Spleen (tissue), 11 donors: ENCODE measurements around the gene FADS3. TPM values are rescaled to one million over a fixed set of nuclear protein-coding genes. Genes with fewer than 3 reads are reported as not detected.

Experiments used
- DNase-seq: peaks from one replicate; pipeline ENCODE4 v3.0.0-alpha.2; 2020
- H3K27ac ChIP-seq, 8 donors: fragments of 200-600 bp; sonication (generic) in 7 of 8; 1 replicate in 4 of 8; 2 replicates in 4 of 8; pipeline versions ENCODE4 v1.5.0 to v1.8.0; 2016 to 2021; ENCODE audit warnings: inconsistent platforms in 4 of 8, mild to moderate bottlenecking in 4 of 8, moderate library complexity in 1 of 8
- H3K27me3 ChIP-seq, 7 donors: fragments of 200-600 bp; sonication (generic) in 6 of 7; replicated peaks in 1 of 7; 1 replicate in 4 of 7; 2 replicates in 3 of 7; pipeline versions ENCODE4 v1.5.0 to v1.8.0; 2016 to 2021; ENCODE audit warnings: inconsistent platforms in 3 of 7, mild to moderate bottlenecking in 1 of 7
- H3K36me3 ChIP-seq, 6 donors: fragments of 200-600 bp; sonication (generic) in 5 of 6; 1 replicate in 4 of 6; 2 replicates in 2 of 6; pipeline versions ENCODE4 v1.5.0 to v1.8.0; 2016 to 2021; ENCODE audit warnings: inconsistent platforms in 2 of 6
- H3K4me1 ChIP-seq, 6 donors: fragments of 200-600 bp; sonication (generic) in 5 of 6; 1 replicate in 3 of 6; 2 replicates in 3 of 6; pipeline versions ENCODE4 v1.5.0 to v1.8.0; 2016 to 2021; ENCODE audit warnings: inconsistent platforms in 3 of 6
- H3K4me3 ChIP-seq, 8 donors: fragments of 200-600 bp; sonication (generic) in 7 of 8; 1 replicate in 4 of 8; 2 replicates in 4 of 8; pipeline versions ENCODE4 v1.5.0 to v1.8.0; 2016 to 2021; ENCODE audit warnings: inconsistent platforms in 4 of 8, mild to moderate bottlenecking in 4 of 8, moderate library complexity in 2 of 8
- H3K9me3 ChIP-seq, 8 donors: fragments of 200-600 bp; sonication (generic) in 7 of 8; 1 replicate in 4 of 8; 2 replicates in 4 of 8; pipeline versions ENCODE4 v1.5.0 to v1.8.0; 2016 to 2021; ENCODE audit warnings: inconsistent platforms in 4 of 8
- CTCF ChIP-seq, 11 experiments: fragments of 200-600 bp in 7 of 11; fragments of 450-650 bp in 4 of 11; sonication (generic) in 4 of 11; IDR thresholded peaks in 8 of 11; conservative IDR thresholded peaks in 3 of 11; 1 replicate in 7 of 11; 2 replicates in 4 of 11; pipeline versions ENCODE4 v1.4.0 to v1.8.0; 2016 to 2021; ENCODE audit warnings: antibody characterized with exemption in 11 of 11, inconsistent platforms in 4 of 11, mild to moderate bottlenecking in 1 of 11
- POLR2A ChIP-seq, 3 donors: fragments of 450-650 bp; IDR thresholded peaks; one replicate each; pipeline ENCODE4 v1.5.1; 2017; ENCODE audit warnings: antibody characterized with exemption in 3 of 3, mild to moderate bottlenecking in 1 of 3
- POLR2AphosphoS5 ChIP-seq, 3 donors: sonication (generic); formaldehyde crosslinking; IDR thresholded peaks; one replicate each; pipeline ENCODE4 v1.5.1; 2017; ENCODE audit warnings: antibody characterized with exemption in 3 of 3
- WGBS, 5 donors: extraction: QIAGEN DNeasy Blood & Tissue Kit in 3 of 5; methylation state at CpG; one replicate each; pipeline versions ENCODE4 v1.1.5 to v1.1.7; 2013 to 2018; 5-methylcytosine and 5-hydroxymethylcytosine counted together
- intact Hi-C: fragments of 100-400 bp; cut with DNase I; formaldehyde crosslinking; loops from one replicate; pipeline ENCODE4 v1.15.0; 2023; ENCODE audit warnings: low total_unique reads
- polyA plus RNA-seq, 3 donors: library from polyadenylated mRNA; stranded (reverse); fragments of 200-250 nt; gene quantifications; one replicate each; pipeline ENCODE4 v1.2.1, GENCODE V29; 2013
- total RNA-seq, 7 donors: library from RNA; depleted of rRNA in 3 of 7; stranded (reverse); fragments of >200 nt in 3 of 7; fragmentation: NEBNext Ultra II Directional in 4 of 7; extraction: Animal tissue kit (Norgen Biotek cat#: 25700) in 4 of 7; gene quantifications; one replicate each; pipeline versions ENCODE4 v1.1.0 to v1.2.1, GENCODE V29; 2016 to 2021
- donor health status: healthy with polysubstance abuse.
- donor health status: DM: no; HTN: no; CAD: no; lungs with moderate emphysema.
- donor health status: DM: no; HTN: no; CAD: no.
- donor health status: Bipolar disorder and iron deficiency.
- donor health status: healthy.
- donor health status: DM: no; HTN: no; CAD: no.
- donor health status: DM: yes; HTN: yes; CAD: no.

FADS3 gene
- total and polyA plus RNA-seq, 10 donors: 26.3 to 63.6 (median 38.5) TPM

DNA sequence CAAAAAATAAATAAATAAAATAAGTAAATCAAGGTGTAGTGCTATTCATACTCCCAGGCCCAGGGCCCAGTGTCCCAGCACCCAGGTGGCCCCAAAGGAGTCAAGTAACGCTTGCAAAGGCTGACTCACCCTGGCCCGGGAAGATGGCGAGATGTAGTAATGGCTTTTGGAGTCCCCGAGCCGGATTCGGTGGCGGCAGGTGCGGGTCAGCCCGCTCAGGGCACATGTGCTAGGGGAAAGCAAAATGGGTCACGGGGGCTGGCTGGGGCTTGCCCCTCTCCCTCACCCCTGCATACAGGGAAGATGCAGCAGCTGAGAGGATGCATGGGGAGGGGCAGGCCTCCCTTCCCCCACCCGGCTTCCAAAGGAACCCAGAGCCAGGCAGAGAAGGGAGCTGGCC, 11.0 kb upstream of the FADS3 start:
- Histone ChIP-seq H3K36me3 (peaks cover 0 to 91% (median 19%) of the 10 kb centered on the region in 6 donors), H3K4me1 (peaks cover 7 to 26% (median 21%) of the 10 kb centered on the region in 6 donors), H3K27ac (no peak overlapping the region), H3K4me3 (no peak overlapping the region), H3K27me3 (peaks cover 0 to 8% (median 0%) of the 10 kb centered on the region in 7 donors), H3K9me3 (no peaks in the 10 kb centered on the region)
- DNase-seq: no peak
- intact Hi-C loops: no loop called here
- 81 to 92% (median 88%) methylated on average over 10 to 11 of the region's 11 CpGs for WGBS, 5 donors
- TF ChIP-seq CTCF (IDR thresholded peaks at IDR 0.05 in 8 of 11, conservative IDR thresholded peaks at IDR 0.05 in 3 of 11) (no peak), POLR2A (IDR thresholded peaks at IDR 0.05) (no peak), POLR2AphosphoS5 (IDR thresholded peaks at IDR 0.05) (no peak)

GRCh38 chr11:61901397-61901796, 10.1 kb upstream of the FADS3 start:
- Histone ChIP-seq H3K4me3 (no peak overlapping the region), H3K27me3 (peaks cover 0 to 8% (median 0%) of the 10 kb centered on the region in 7 donors), H3K36me3 (peaks cover 0 to 91% (median 16%) of the 10 kb centered on the region in 6 donors), H3K9me3 (no peaks in the 10 kb centered on the region), H3K4me1 (peaks cover 7 to 29% (median 21%) of the 10 kb centered on the region in 6 donors), H3K27ac (no peak overlapping the region)
- intact Hi-C loops: no loop called here
- no peak for DNase-seq
- TF ChIP-seq POLR2AphosphoS5 (IDR thresholded peaks at IDR 0.05) (no peak), CTCF (IDR thresholded peaks at IDR 0.05 in 8 of 11, conservative IDR thresholded peaks at IDR 0.05 in 3 of 11) (no peak), POLR2A (IDR thresholded peaks at IDR 0.05) (no peak)
- 86 to 95% (median 92%) methylated on average over 4 to 10 of the region's 10 CpGs for WGBS, 5 donors

- Histone ChIP-seq H3K27ac (peak overlapping the region in 2 of 8 donors; percentile 59 to 61), H3K27me3 (peaks cover 0 to 8% (median 0%) of the 10 kb centered on the region in 7 donors), H3K4me3 (no peak overlapping the region), H3K9me3 (no peaks in the 10 kb centered on the region), H3K36me3 (peaks cover 0 to 83% (median 9%) of the 10 kb centered on the region in 6 donors), H3K4me1 (peaks cover 7 to 34% (median 21%) of the 10 kb centered on the region in 6 donors)
- 90 to 95% (median 94%) methylated on average over 17 of the region's 17 CpGs for WGBS, 5 donors
- DNase-seq: no peak
- intact Hi-C loops: no loop called here
- no peak for TF ChIP-seq POLR2A (IDR thresholded peaks at IDR 0.05)
- TF ChIP-seq POLR2AphosphoS5 (IDR thresholded peaks at IDR 0.05): no peak
- TF ChIP-seq CTCF (IDR thresholded peaks at IDR 0.05 in 8 of 11, conservative IDR thresholded peaks at IDR 0.05 in 3 of 11): no peak
These were observed 8.9 kb upstream of the FADS3 start for GRCh38 chr11:61900251-61900650.

DNA sequence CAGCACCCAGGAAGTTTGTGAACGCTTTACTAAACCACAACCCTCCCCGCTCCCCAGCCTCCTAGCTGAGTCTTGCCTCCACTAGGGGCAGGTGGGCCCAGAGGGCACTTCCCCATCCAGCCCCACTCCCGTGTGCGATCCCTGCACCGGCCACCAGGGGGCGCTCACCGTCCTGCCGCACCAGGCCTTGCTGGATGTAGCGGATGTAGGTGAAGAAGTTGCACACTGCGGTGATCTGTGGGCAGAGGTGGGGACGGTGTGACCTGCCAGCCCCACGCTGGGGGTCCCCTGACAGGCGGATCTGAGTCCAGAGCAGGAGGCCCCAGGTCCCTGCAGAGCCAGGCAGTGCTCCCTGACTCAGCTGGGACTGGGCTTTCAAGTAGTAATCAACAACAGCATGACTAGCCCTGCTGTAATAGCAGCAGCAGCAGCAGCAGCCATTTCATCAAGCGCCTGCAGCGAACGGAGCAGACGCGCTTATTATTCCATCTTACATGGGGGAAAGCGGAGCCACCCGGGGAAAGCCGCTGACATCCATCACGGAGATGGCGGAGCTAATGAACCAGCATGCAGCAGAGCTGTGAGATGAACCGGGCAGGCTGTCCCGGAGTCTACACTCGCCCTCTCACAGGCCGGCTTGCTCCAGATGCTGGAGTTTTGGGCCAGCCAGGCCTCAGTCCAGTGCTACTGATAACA, 7.9 kb upstream of the FADS3 start:
- Histone ChIP-seq H3K4me1 (peaks cover 7 to 44% (median 22%) of the 10 kb centered on the region in 6 donors), H3K27ac (peak overlapping the region in 4 of 8 donors; percentile 6 to 61 (median 52)), H3K27me3 (peaks cover 0 to 4% (median 0%) of the 10 kb centered on the region in 7 donors), H3K4me3 (peak overlapping the region in 1 of 8 donors; percentile 2), H3K9me3 (no peaks in the 10 kb centered on the region), H3K36me3 (peaks cover 0 to 74% (median 9%) of the 10 kb centered on the region in 6 donors)
- TF ChIP-seq CTCF (IDR thresholded peaks at IDR 0.05 in 8 of 11, conservative IDR thresholded peaks at IDR 0.05 in 3 of 11) (peak; percentile 99 to 100 (median 100)), POLR2A (IDR thresholded peaks at IDR 0.05) (no peak), POLR2AphosphoS5 (IDR thresholded peaks at IDR 0.05) (peak; percentile 79 to 87 (median 79))
- WGBS, 5 donors: 0 to 62% (median 44%) methylated on average over 9 to 27 of the region's 27 CpGs
- intact Hi-C loops: loop anchor here (2.0 to 10.0 kb wide), 3 partner anchors 48 to 184 kb away; partner anchors contain the start of genes FEN1 and TMEM258
- peak; percentile 100 for DNase-seq
